GM12801 (cell line): ENCODE measurements around the gene TXNIP.

Source experiments
- CTCF ChIP-seq: IDR thresholded peaks from one replicate; pipeline ENCODE4 v1.5.1; 2011; ENCODE audit warnings: control low read depth; ENCODE audit not compliant: insufficient read length; ENCODE audit errors: extremely low read depth

The TXNIP gene

GRCh38 chr1:145992958-145993617 is 3.3 kb downstream of the TXNIP start:
- no peak for TF ChIP-seq CTCF

DNA sequence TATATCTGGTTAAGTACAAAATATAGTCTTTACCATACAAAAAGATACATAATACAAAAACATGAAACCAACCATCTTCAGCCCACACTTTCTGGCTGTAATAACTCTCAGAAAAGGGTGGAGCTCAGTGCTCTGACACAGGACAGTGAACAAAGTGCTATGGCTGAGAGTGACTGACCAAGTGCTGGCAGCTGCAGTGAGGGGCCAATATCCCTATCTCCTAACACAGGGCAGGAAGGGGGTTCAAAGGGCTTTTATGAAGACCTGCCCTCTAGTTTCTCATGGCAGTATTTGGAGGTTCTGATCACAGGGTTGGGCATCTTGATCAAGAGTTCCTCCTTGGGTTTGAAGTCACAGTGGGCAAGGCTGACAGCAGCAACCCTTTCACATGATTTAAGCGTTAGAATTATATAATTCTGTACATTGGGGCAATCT is 3.9 kb downstream of the TXNIP start:
- TF ChIP-seq CTCF: no peak

- TF ChIP-seq CTCF: no peak
Measured at GRCh38 chr1:145991735-145992412, 4.5 kb downstream of the TXNIP start.

- TF ChIP-seq CTCF: no peak
Measured at GRCh38 chr1:145990249-145990855, 6.0 kb downstream of the TXNIP start.

DNA sequence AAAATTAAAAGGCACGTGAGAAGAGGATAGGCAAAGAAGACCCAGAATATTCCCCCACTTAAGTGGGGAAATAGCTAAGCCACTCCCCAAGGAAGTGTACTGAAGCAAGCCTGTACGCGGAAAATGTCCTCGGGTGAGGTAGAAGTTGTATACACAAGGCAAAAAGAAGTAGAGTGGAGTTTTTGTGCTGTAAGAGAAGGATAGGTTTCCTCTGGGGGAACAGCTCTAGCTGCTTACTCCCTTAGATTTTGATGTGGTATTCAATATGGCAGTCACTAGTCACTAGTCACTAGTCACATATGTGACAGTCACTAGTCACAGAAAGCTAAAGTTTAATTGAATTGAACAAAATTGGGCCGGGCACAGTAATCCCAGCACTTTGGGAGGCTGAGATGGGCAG is 7.6 kb downstream of the TXNIP start:
- TF ChIP-seq CTCF: no peak

GRCh38 chr1:145987926-145988325 is 8.5 kb downstream of the TXNIP start:
- no peak for TF ChIP-seq CTCF

- no peak for TF ChIP-seq CTCF
Measured at GRCh38 chr1:145986551-145986950, 9.8 kb downstream of the TXNIP start.
